Midbrain (tissue), 1 donor: ENCODE measurements around the gene ANXA3.
"Not testable (repeated sequence)": the region's sequence is repeated elsewhere in the genome, so short reads cannot be mapped to it uniquely, and the experiment has no call there.

Source experiments
- DNase-seq: peaks from one replicate; lab custom pipeline; 2025; lab: John Stamatoyannopoulos, UW

ANXA3 gene

DNA sequence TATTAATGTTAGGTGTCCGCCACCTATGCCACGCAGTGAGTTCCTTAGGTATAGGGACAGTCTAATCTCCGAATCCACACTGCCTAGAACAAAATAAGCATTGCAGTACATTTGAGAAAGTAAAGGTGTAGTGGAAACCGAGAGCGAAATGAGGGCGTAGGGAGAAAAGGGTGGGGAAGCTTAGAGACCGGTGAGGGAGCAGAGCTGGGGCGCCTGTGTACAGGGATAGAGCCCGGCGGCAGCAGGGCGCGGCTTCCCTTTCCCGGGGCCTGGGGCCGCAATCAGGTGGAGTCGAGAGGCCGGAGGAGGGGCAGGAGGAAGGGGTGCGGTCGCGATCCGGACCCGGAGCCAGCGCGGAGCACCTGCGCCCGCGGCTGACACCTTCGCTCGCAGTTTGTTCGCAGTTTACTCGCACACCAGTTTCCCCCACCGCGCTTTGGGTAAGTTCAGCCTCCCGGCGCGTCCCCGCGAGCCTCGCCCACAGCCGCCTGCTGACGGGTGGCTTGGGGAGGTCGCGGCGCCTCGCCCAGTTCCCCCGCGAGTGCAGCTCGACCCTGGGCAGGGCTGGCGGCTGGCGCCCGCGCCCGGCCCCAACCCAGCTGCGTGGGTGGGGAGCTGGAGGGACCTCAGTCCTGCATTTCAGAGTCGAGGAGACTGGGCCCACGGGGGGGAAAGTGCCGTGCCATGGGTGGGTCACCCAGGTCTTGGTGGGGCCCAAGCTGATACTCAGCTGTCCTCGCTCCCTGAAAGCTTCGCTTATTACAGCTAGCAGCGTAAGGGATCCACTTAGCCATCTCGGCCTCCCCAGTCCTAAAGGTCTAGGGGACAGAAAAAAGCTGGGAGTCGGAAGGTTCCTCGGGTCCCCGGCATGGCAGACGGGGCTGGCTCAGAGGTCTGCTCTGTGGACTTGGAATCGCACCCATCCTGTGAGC lies at the start of gene ANXA3:
Gene ANXA3 (plus strand): TSS at position 351 of the 932 bp plus-strand sequence. CDS start 2,704 bp downstream, outside the sequence.
- DNase-seq, result no peak

GRCh38 chr4:78506260-78506659 lies 45.3 kb upstream of the ANXA3 start:
- not testable (repeated sequence) for DNase-seq

DNA sequence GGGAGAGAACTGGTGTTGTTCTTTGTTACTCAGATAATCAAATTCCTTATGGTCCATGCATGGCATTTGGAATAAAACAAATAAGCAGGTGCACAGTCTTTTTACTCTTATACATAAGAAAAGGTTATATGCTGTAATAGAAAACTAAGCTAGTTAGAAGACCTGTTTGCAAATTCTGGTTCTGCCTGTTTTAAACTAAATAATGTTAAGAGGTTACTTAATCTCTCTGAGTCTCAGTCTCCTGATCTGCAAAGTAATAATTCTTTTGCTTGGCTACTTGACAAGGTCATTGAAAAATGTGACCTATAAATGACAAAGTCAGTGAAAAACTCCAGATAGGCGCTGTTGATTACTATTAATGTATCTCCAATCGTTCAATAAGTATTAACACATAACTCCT lies 42.5 kb upstream of the ANXA3 start:
- no peak for DNase-seq

DNA sequence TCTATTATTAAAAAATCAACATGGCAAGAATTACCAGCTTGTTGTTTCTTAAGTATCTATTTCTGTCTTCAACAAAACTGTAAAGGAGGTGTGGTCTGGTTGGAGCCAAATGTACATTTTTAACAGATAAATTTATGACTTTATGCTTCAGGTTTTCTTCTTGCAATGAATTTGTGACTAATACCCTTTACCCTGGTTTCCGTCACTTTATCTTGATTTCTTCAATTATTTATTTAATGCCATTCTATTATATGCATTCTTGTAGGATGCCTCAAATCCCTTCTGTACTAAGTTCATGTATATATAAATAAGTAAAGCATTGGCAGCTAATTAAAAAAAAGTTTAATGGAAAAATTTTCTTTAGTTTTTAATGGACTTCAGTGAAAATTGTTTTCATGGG lies 41.5 kb upstream of the ANXA3 start:
- no peak for DNase-seq

GRCh38 chr4:78510681-78511080 lies 40.9 kb upstream of the ANXA3 start:
- DNase-seq, result no peak

GRCh38 chr4:78512357-78512920 lies 39.1 kb upstream of the ANXA3 start:
- no peak for DNase-seq

DNA sequence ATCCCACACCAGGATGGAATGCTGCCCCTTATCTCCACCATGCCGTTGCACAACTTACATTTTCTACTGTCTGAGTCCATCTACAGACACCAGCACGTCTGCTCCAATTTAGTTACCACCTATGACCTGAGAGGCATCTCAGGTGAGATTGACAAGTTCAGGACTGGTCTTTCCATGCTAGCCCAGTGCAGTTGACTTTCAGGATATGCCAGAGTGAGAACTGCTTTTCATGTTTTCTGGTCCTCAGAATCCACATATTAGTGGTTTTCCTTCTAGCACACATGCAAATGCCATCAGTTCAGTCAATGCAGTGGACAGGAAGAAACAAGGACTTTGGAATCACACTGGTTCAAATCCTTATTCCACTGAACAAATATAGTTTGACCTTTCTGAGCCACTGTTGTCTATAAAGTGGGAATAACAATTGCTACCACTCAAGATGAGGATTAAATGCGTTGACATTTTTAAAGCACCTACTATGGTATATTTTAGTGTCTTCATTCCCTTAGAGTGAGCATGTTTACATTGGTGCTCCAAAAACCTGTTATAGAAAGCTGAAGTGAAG lies 38.1 kb upstream of the ANXA3 start:
- no peak for DNase-seq

- DNase-seq, result peak; percentile 19
These were observed 34.4 kb upstream of the ANXA3 start for GRCh38 chr4:78517050-78517652.

DNA sequence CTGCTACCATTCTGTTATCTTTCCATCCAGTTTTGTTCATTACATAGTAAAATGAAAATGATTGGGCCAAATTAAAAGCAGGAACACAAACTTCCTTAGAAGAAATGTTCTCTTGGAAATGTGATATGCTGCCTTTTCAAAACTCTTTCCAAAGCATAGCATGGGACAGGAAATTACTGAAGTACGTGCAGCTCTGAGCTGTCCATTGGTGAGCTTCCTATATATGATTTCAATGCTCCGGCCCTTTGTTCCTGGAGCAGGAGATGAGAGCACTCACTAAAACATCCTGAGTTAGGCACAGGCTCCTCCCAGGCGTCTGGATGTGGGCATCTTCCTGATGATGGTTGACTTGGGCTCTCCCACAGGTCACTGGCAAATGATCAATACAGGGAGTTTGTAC lies 33.0 kb upstream of the ANXA3 start:
- DNase-seq, result no peak

DNA sequence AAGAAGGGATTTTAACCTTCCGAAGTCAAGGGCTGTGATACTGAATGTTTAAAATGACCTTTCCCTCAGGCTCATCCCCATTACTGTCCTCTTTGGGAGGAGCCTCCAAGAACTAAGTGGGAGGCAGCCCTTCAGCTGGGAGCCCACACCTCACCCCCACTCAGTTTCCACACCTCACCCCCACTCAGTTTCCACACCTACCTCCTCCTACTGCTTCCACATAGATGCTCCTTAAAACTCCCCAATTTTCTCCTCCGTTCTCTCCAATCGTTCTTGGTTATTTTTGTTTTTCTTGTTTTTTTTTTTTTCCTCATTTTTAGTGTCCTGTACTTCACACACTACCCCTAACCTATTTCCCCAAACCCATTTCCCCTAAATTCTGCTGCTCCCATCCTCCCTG lies 31.6 kb upstream of the ANXA3 start:
- DNase-seq, result no peak

DNA sequence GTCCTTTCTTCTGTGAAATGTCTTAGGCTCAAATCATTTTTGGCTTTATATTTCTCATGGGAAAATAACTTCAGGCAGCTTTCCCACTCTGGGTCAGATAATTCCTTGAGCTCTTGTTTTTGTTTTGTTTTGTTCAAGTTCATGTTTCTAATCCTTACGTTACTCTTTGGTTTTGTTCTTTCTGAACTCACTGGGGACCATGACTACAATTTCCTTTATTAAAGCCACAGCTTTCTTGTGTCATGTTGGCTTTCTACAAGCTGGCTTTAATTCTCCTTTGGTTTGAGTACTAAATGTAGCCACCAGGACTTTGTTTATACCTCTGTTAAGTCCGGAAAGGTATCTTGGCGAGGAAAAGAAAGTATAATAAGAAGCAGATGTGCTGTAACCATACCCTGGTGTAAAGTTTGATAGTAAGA lies 30.8 kb upstream of the ANXA3 start:
- no peak for DNase-seq

DNA sequence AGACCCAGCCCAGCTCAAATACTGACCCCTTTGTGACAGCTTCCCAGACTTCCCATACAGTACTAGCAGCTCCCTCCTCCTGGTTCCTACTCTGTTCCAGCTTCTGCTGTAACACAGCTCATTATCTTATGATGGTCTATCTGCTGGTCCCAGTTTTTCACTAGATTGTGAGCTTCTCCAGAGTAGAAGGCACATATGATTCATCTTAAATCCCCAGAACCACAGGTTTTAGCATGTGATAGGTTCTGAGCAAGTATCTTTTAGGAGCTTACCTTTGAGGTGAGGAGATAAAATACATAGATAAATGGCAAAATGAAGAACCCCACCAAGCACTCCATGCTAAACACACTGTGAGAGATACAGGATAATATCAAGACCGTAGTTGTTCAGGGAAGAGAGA lies 27.6 kb upstream of the ANXA3 start:
- DNase-seq, result no peak

- no peak for DNase-seq
These were observed 26.0 kb upstream of the ANXA3 start for GRCh38 chr4:78525559-78525958.

- no peak for DNase-seq
These were observed 24.5 kb upstream of the ANXA3 start for GRCh38 chr4:78527103-78527502.

DNA sequence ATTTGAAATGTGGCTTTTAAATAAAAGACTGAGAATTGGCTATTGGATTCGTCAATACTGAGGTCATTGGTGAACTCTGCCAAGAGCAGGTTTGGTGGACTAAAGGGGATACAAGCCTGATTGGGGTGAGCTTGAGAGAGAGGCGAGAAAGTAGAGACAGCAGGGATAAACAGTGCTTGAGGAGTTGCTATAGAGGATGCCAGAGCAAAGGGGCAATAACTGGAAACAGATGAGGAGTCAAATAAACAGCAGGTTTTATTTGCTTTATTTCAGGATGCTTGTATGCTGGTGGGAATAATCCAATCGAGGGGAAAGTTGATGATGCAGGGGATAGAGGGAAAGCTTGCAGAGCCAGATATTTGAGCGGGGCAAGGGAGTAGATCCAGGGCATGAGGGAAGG lies 24.0 kb upstream of the ANXA3 start:
- no peak for DNase-seq

DNA sequence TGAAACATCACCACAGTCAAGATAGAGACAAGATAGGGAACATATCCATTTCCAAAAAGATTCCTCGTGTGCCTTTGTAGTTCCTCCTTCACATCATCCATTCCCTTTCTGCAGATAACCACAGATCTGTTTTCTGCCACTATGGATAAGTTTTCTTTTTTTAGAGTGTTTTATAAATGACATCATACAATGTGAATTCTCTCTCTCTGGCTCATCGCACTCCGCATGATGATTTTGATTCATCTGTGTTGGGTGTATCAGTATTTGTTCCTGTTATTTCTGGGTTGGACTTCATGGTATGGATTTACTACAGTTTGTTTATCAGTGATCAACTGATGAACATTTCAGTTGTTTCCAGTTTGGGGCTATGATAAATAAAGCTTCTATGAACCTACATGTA lies 23.2 kb upstream of the ANXA3 start:
- no peak for DNase-seq

DNA sequence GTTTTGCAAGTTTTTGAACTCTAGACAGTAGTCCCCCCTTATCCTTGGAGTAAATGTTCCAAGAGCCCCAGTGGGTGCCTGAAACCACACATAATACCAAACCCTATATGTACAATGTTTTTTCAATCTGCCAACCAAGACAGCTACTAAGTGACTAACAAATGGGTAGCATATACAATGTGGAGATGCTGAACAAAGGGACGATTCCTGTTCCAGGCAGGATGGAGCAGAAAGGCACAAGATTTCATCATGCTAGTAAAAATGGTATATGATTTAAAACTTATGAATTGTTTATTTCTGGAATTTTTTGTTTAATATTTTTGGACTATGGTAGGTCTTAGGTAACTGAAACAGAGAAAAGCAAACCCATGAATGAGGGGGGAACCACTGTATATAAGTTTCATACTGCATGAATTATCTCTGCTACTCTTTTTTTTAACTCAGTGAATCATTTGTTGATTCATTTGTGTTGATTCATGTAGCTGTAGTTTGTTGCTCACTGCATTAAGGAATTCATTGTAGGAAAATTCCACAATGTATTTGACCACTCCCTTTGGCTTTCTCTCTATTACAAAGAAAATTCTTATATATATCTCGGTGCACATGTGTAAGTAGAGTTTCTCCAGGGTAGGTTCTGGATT lies 21.9 kb upstream of the ANXA3 start:
- DNase-seq, result no peak

DNA sequence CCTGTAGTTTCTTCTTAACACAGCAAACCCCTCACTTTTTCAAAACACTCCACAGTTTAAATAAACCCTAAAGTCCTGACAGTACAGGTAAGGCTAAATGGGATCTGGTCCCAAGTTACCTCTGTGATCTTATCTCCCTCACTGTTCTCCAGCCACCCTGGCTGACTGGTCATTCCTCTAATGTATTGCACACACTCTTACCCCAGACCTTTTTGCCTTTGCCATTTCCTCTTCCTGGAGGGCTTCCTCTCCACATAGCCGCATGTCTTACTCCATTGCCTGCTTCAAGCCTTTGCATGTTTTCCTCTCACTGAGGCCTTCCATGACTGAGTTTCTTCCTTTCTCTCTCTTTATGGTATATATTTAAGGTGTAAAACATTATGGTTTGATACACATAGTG lies 19.5 kb upstream of the ANXA3 start:
- no peak for DNase-seq

DNA sequence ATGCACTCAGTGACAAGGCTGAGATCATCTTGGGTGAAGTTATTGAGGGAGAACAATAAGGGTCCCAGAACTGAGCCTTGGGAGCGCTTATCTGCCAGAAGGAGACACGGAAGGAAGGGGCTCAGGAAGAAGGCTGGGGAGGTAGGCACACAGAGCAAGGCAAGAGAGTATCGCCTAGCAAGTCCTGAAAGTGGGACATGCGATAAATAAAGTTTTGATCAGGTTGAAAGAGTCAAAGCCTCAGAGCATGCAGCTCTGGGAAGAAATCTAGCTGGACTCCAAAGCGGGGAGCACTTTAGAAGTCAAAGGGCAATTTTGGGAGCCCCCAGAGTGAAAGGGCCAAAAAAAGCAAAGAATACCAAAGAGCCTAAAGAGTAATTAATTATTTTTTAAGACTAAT lies 17.7 kb upstream of the ANXA3 start:
- no peak for DNase-seq

DNA sequence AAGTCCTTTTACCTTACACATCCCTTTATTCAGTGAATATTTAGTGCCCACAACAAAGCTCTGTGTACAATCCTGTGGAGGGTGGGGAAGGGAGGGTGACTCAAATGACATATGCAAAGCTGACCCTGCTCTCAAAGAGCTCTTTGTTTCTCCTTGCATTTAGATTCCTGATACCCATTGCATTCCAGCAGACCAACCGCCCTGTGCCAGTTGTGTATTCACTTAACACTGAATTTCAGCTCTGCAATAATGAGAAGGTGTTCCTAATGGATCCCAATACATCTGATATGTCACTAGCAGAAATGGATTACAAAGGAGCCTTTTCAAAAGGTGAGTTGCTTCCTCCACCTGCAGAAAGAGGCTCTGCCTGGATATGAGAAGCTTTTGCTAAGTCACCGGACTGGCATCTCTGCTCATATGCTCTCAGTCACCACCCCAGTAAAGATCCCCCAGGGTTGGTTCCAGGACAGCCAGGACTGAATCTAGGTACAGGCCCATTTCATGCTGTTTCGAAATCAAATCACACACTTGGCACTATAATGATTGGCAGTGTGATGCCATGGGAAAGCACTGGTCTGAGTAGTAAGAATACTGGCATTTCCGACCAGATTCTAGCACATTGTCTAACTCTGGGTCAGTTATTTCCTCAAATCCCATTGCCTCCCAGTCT lies 17.1 kb upstream of the ANXA3 start:
- peak; percentile 5 for DNase-seq

GRCh38 chr4:78542373-78542772 lies 9.2 kb upstream of the ANXA3 start:
- no peak for DNase-seq
